HG02759 (cell line): Measurements from ENCODE around the gene HK1.
A peak's percentile ranks its signal among the peaks of the same experiment; 100 is the strongest.

Source experiments
- ATAC-seq: cut with Tn5 transposase; IDR thresholded peaks from one replicate; pipeline ENCODE4 v1.9.1; 2021; ENCODE audit warnings: mild to moderate bottlenecking, moderate library complexity; ENCODE audit not compliant: unreplicated experiment

The HK1 gene

GRCh38 chr10:69343905-69344304 lies 65.6 kb downstream of the HK1 start:
- ATAC-seq = no peak

GRCh38 chr10:69344591-69345252 lies 66.4 kb downstream of the HK1 start:
- ATAC-seq = peak; percentile 71

DNA sequence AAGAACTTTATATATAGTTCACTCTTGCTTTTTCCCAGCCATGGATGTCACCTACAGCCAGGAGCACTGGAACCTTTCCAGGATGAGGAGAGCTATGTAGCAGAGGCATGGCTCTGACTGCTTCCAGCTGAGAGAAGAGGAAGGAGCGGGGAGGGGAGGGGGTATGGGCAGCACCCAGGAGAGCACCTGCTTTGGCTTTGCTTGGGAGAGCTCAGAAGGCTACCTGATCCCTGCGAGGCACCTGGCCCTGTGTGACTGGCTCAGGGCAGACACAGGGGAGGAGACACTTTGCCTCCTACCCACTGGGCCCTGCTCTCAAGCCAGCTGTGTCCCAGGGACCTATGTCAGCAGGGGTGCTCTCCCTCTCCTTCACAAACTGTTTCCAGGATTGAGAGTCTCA lies 67.1 kb downstream of the HK1 start:
- no peak for ATAC-seq

DNA sequence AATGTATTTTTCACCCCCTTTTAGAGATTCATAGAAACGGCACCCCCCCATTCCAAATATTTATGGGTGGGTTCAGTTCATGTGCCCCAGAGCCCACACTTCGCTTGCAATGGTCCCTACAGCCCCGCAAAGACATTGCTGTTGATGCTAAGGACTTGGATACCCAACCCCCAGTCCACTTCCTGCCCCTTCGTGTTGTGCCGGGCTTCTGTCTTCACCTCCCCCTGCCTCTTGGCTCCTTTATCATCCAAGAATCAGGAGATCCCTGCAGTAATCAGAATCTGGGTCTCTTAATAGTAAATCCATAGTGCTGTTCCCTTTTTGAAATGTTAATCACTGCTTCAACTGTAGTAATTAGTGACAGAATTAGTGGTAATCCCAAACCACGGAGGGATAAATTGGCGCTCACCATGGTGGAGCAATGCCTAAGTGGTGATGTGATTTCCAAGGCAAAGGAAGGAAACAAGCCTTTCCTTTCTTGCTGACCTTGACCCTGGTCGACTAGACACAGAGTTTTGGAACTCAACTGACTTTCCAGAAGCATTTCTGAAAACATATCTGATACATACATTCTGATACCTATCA lies 67.7 kb downstream of the HK1 start:
- ATAC-seq = no peak

DNA sequence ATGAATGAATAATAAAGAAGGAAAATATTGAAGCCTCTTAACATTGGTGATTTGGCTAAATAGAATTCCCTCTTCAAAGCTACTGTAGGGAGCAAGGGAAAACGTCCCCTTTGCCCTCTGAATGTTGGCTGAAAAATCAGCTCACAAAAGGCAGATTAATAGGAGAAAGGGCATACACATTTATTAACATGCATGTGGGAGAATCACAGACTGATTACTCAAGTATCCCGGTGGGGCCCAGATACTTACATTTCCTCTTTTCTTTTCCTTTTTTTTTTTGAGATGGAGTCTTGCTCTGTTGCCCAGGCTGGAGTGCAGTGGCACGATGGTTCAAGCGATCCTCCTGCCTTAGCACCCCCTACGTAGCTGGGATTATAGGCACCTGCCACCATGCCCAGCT lies 68.5 kb downstream of the HK1 start:
- ATAC-seq = no peak

DNA sequence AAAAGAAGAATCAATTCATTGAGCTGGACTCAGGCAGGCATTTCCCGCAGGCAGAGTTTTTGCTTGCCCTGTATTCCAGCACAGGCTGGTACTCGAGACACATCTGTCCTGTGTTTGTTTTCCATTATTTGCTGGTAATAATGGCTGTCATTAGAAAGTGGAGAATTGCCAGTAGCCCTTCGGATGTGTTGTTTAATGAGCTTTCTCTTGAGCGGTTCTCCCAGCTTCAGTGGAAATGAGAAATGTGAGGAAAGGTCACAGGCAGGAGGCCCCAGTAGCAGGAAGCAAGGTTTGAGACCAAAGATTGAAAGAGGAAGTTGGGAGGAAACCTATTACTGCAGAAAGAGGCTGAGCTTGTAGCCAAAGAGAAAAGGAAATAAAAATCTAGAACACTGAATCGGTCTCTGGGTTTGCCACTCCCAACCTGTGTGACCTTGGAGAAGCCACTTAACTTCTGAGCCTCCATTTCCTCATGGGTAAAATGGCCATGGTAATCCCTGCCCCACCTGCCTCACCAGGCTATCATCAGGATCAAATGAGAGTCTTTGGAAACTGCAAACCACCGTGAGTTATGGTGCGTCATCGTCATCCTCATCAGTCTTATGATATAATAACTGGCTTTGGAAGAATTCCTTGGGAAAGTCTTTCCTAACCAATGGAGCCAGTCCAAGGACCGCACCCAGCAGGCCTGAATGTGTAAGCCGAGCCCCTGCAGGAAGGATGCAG lies 70.7 kb downstream of the HK1 start:
- ATAC-seq = no peak

- no peak for ATAC-seq
These were observed 71.2 kb downstream of the HK1 start for GRCh38 chr10:69349542-69349888.

GRCh38 chr10:69351589-69351988 lies 73.3 kb downstream of the HK1 start:
- ATAC-seq = no peak

DNA sequence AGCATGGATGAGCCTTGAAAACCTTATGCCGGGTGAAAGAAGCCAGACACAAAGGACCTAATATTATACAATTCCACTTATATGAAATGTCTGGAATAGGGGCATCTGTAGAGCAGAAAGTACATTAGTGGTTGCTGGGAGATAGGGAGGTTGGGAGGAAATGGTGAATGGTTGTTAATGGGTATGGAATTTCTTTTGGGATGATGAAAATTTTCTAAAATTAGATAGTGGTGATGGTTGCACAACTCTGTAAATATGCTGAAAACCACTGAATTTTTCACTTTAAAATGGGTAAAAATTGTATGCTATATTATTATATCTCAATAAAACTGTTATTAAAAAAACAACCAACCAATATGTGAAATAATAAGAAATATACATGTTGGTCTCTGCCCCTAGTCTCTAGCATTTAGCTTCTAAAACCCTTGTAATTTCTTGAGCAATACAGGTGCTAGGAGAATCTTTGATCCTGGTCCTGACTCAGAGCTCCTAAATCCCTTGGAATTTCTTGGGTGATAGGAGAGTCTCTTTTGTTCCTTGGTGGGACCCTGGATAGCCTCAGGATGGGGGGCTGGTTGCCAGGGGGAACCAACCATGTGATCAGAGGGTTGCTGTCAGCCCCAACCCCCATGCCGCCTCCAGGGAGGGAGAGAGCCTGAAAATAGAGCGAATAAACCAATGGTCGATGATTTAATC lies 74.4 kb downstream of the HK1 start:
- ATAC-seq = no peak

- no peak for ATAC-seq
These were observed 75.8 kb downstream of the HK1 start for GRCh38 chr10:69353977-69354635.

GRCh38 chr10:69356187-69356586 lies 77.9 kb downstream of the HK1 start:
- no peak for ATAC-seq

DNA sequence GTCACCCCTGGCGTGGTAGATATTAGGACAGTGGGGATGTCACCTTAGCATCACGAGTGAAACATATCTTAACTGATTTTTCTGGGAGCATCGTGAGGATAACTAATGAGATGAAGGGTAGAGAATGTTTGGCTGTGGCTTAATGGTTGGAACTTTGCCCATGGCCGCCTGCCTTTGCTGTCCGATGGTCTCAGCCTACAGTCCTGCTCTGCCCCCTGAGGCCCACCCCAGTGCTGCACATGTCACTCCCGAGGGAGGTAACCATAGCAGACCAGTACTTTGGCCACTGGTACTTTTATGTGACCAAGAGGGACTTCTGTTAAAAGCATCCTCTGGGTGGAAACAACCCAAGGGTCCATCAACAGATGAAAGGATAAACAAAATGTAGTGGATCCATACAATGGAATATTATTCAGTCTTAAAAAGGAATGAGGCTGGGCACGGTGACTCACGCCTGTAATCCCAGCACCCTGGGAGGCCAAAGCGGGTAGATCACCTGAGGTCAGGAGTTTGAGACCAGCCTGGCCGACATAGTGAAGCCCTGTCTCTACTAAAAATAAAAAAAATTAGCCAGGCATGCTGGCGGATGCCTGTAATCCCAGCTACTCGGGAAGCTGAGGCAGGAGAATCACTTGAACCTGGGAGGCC lies 80.0 kb downstream of the HK1 start:
- no peak for ATAC-seq

GRCh38 chr10:69359148-69359547 lies 80.9 kb downstream of the HK1 start:
- no peak for ATAC-seq

DNA sequence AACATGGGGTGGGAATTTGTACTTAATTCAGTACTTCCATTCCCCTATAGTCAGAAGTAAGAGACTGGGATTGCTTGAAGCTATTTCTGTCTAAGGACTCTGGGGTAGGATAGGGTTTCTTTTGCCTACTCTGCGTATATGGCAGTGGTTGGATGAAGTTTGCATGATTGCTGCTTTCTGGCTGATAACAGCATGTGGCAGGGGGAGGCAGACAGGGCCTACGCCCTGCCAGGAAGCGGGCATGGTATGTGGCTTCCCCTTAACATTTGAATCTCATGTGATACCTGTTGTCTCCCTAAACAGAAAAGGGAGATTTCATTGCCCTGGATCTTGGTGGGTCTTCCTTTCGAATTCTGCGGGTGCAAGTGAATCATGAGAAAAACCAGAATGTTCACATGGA lies 81.3 kb downstream of the HK1 start:
- ATAC-seq = no peak

- no peak for ATAC-seq
These were observed 82.4 kb downstream of the HK1 start for GRCh38 chr10:69360485-69361302.

- ATAC-seq = no peak
These were observed 83.0 kb downstream of the HK1 start for GRCh38 chr10:69361303-69361614.

DNA sequence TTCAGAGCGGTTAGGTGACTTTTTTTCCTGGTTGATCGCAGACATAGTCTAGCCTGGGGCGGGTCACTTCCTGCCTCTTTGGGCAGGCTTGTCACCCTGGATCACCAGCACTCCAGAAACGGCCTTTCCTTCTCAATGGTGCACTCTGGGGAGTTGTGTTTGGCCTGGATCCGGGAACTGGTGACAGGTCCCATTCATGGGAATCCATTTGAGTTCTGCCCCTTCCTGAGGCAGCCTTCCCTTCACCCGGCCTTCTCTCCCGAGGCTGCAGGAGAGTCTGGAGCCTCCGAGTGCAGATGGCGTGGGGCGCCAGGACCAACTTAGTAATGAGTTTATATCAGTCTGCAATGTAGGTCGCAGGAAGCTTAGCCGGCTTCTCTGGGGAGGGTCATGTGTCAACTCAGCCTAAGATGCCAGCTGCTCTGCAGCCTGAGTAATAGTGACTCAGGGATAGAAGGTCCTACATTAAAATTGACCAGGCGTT lies 84.2 kb downstream of the HK1 start:
- no peak for ATAC-seq

GRCh38 chr10:69363666-69364065 lies 85.4 kb downstream of the HK1 start:
- no peak for ATAC-seq

- no peak for ATAC-seq
These were observed 86.1 kb downstream of the HK1 start for GRCh38 chr10:69364232-69364940.
